Endothelial cell of umbilical vein (primary cell): Measurements from ENCODE around the gene TAOK2. TPM values are rescaled to one million over a fixed set of nuclear protein-coding genes. Genes with fewer than 3 reads are reported as not detected.

Experiments used
- BruUV-seq: library from RNA; stranded (reverse); fragments of 400-500 nt; replicated peaks from 2 replicates; lab custom pipeline; 2021; lab: Mats Ljungman, UMichigan
- CTCF ChIA-PET: fragments of 300-600, 350-600 bp; sonication (Branson Sonifier 250); formaldehyde crosslinking; loops from one replicate; lab custom pipeline; 2021; ENCODE audit warnings: antibody characterized with exemption, inconsistent platforms; lab: Charles Lee
- POLR2A ChIA-PET: fragments of 300-600, 350-600 bp; sonication (Branson Sonifier 250); formaldehyde crosslinking; loops from one replicate; lab custom pipeline; 2021; ENCODE audit warnings: antibody characterized with exemption, inconsistent platforms; lab: Charles Lee
- DNase-seq: peaks from one replicate; pipeline ENCODE4 v3.0.0-alpha.2; 2011; ENCODE audit warnings: low read depth, low spot score
- FAIRE-seq: peaks from 2 replicates; lab custom pipeline; 2011; peaks lifted over from hg19 to GRCh38; lab: Jason Lieb, UNC
- H2AFZ ChIP-seq: 2 replicates; pipeline ENCODE4 v1.6.0; 2012; ENCODE audit warnings: low read depth, low read length, control low read depth, inconsistent platforms
- H3K27ac ChIP-seq: 2 replicates; pipeline ENCODE4 v1.5.1; 2011; ENCODE audit warnings: low read depth, mild to moderate bottlenecking, control low read depth, low read length, moderate library complexity; ENCODE audit not compliant: insufficient read depth
- H3K27me3 ChIP-seq, 2 experiments: 2 replicates each; pipeline versions ENCODE4 v1.6.0 to v1.6.1; 2011; ENCODE audit warnings: low read length in 2 of 2, mixed read lengths in 1 of 2; ENCODE audit not compliant: control insufficient read depth in 2 of 2, insufficient read depth in 2 of 2
- H3K36me3 ChIP-seq, 2 experiments: 2 replicates in 1 of 2; 3 replicates in 1 of 2; pipeline ENCODE4 v1.5.1; 2011; ENCODE audit warnings: low read length in 2 of 2, mild to moderate bottlenecking in 1 of 2, moderate library complexity in 1 of 2; ENCODE audit not compliant: control insufficient read depth in 2 of 2, insufficient read depth in 2 of 2; ENCODE audit errors: extremely low read depth in 1 of 2
- H3K4me1 ChIP-seq: 3 replicates; pipeline ENCODE4 v1.5.1; 2011; ENCODE audit warnings: mild to moderate bottlenecking, low read length; ENCODE audit not compliant: control insufficient read depth, insufficient read depth; ENCODE audit errors: extremely low read depth
- H3K4me2 ChIP-seq: 2 replicates; pipeline ENCODE4 v1.6.1; 2011; ENCODE audit warnings: low read length, control low read depth, mixed read lengths; ENCODE audit not compliant: insufficient read depth
- H3K4me3 ChIP-seq, 3 experiments: fragments of 200-600 bp in 1 of 3; sonication (generic), shearing (Covaris generic) in 1 of 3; replicated peaks in 1 of 3; 2 replicates each; pipeline ENCODE4 v1.5.1; 2011 to 2016; ENCODE audit warnings: control low read depth in 3 of 3, low read length in 3 of 3, mild to moderate bottlenecking in 2 of 3, inconsistent platforms in 1 of 3, low read depth in 1 of 3, moderate library complexity in 1 of 3; ENCODE audit not compliant: insufficient read depth in 1 of 3
- H3K79me2 ChIP-seq: 2 replicates; pipeline ENCODE4 v1.6.0; 2012; ENCODE audit warnings: low read length, inconsistent platforms; ENCODE audit not compliant: control insufficient read depth, insufficient read depth
- H3K9ac ChIP-seq: replicated peaks from 2 replicates; pipeline ENCODE3; 2011; ENCODE audit warnings: low read length, control low read depth; ENCODE audit not compliant: insufficient read depth; ENCODE audit errors: extremely low read depth
- H3K9me1 ChIP-seq: replicated peaks from 3 replicates; pipeline ENCODE4 v1.6.0; 2011; ENCODE audit warnings: mild to moderate bottlenecking, low read length; ENCODE audit not compliant: control insufficient read depth, insufficient read depth; ENCODE audit errors: extremely low read depth
- H3K9me3 ChIP-seq: replicated peaks from 2 replicates; pipeline ENCODE4 v1.5.1; 2012; ENCODE audit warnings: low read length, inconsistent platforms; ENCODE audit not compliant: control insufficient read depth, insufficient read depth
- H4K20me1 ChIP-seq: replicated peaks from 2 replicates; pipeline ENCODE3; 2011; ENCODE audit warnings: mild to moderate bottlenecking, low read length; ENCODE audit not compliant: control insufficient read depth, insufficient read depth; ENCODE audit errors: extremely low read depth
- EZH2 ChIP-seq: IDR thresholded peaks from 2 replicates; pipeline ENCODE4 v1.6.1; 2012; ENCODE audit warnings: borderline replicate concordance, low read depth, mild to moderate bottlenecking, moderate library complexity, low read length, inconsistent platforms; ENCODE audit not compliant: severe bottlenecking
- FOS ChIP-seq: IDR thresholded peaks from 2 replicates; pipeline ENCODE4 v1.6.1; 2011; ENCODE audit warnings: mild to moderate bottlenecking, low read length, moderate library complexity, borderline replicate concordance; ENCODE audit not compliant: insufficient read depth
- GATA2 ChIP-seq: IDR thresholded peaks from 2 replicates; pipeline ENCODE4 v1.7.0; 2011; ENCODE audit warnings: low read depth, mild to moderate bottlenecking, moderate library complexity, mixed read lengths, low read length; ENCODE audit not compliant: insufficient read length, insufficient read depth
- JUN ChIP-seq: IDR thresholded peaks from 2 replicates; pipeline ENCODE4 v1.6.1; 2011; ENCODE audit warnings: borderline replicate concordance, low read depth; ENCODE audit not compliant: insufficient read length, insufficient read depth
- MYC ChIP-seq: IDR thresholded peaks from one replicate; pipeline ENCODE4 v1.6.1; 2011; ENCODE audit warnings: mild to moderate bottlenecking, low read depth, low read length
- POLR2A ChIP-seq: IDR thresholded peaks from 2 replicates; pipeline ENCODE4 v1.6.1; 2012; ENCODE audit warnings: low read depth, mild to moderate bottlenecking, control low read depth, low read length
- POLR2AphosphoS5 ChIP-seq: IDR thresholded peaks from 2 replicates; pipeline ENCODE4 v1.6.1; 2012; ENCODE audit warnings: low read depth, mild to moderate bottlenecking, control low read depth, low read length, moderate library complexity; ENCODE audit not compliant: insufficient read depth
- dilution Hi-C: fragments of 300-500 bp; cut with MboI; formaldehyde crosslinking; loops from one replicate; pipeline ENCODE4 v1.15.0; 2019; ENCODE audit warnings: low sequenced_read_pairs; ENCODE audit not compliant: extremely low pct_ligation_motif_present
- intact Hi-C: fragments of 100-400 bp; cut with micrococcal nuclease; formaldehyde crosslinking; loops from one replicate; pipeline ENCODE4 v1.10.0; 2022
- polyA plus RNA-seq, 4 experiments: library from polyadenylated mRNA; depleted of rRNA in 3 of 4; stranded (reverse) in 3 of 4; unstranded in 1 of 4; fragments of >200 nt; gene quantifications; 2 replicates each; pipeline versions ENCODE4 v1.2.1 to v1.2.3, GENCODE V29; 2011 to 2012; ENCODE audit warnings: missing spikeins in 1 of 4
- total RNA-seq: library from RNA; stranded (reverse); gene quantifications from 2 replicates; pipeline ENCODE4 v1.2.3, GENCODE V29; 2021
- TF ChIP-seq, protein P1 (sequence below), 2 donors: IDR thresholded peaks; 1 replicate in 1 of 2; 2 replicates in 1 of 2; pipeline ENCODE4 v1.5.1; 2011; ENCODE audit warnings: low read length in 2 of 2, mild to moderate bottlenecking in 2 of 2, moderate library complexity in 2 of 2, control low read depth in 1 of 2, inconsistent platforms in 1 of 2, low read depth in 1 of 2; ENCODE audit not compliant: insufficient read depth in 1 of 2; ENCODE audit errors: extremely low read depth in 1 of 2
- TF ChIP-seq, protein P2 (sequence below): IDR thresholded peaks from 2 replicates; pipeline ENCODE4 v1.6.1; 2011; ENCODE audit not compliant: insufficient read depth, insufficient read length

The TAOK2 gene
- total and polyA plus RNA-seq, 2 donors (not counting 3 experiments of a cell fraction or from before 2014, with no cell fraction given): 52.8 to 114 TPM

DNA sequence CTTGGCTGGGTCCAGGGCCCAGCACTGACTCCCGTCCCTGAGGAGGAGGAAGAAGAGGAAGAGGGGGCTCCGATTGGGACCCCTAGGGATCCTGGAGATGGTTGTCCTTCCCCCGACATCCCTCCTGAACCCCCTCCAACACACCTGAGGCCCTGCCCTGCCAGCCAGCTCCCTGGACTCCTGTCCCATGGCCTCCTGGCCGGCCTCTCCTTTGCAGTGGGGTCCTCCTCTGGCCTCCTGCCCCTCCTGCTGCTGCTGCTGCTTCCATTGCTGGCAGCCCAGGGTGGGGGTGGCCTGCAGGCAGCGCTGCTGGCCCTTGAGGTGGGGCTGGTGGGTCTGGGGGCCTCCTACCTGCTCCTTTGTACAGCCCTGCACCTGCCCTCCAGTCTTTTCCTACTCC is 13.3 kb downstream of the TAOK2 start:
- H3K36me3 ChIP-seq: peaks cover 37 to 89% of the 10 kb centered on the region in 2 experiments
- no TSS peak for BruUV-seq
- no peak for TF ChIP-seq JUN
- TF ChIP-seq, protein P1, sequence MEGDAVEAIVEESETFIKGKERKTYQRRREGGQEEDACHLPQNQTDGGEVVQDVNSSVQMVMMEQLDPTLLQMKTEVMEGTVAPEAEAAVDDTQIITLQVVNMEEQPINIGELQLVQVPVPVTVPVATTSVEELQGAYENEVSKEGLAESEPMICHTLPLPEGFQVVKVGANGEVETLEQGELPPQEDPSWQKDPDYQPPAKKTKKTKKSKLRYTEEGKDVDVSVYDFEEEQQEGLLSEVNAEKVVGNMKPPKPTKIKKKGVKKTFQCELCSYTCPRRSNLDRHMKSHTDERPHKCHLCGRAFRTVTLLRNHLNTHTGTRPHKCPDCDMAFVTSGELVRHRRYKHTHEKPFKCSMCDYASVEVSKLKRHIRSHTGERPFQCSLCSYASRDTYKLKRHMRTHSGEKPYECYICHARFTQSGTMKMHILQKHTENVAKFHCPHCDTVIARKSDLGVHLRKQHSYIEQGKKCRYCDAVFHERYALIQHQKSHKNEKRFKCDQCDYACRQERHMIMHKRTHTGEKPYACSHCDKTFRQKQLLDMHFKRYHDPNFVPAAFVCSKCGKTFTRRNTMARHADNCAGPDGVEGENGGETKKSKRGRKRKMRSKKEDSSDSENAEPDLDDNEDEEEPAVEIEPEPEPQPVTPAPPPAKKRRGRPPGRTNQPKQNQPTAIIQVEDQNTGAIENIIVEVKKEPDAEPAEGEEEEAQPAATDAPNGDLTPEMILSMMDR (IDR thresholded peaks at IDR 0.05; ENCODE audit: extremely low read depth in 1 of 2, insufficient read depth in 1 of 2, low read depth in 1 of 2, low read length in 2 of 2): no peak
- TF ChIP-seq GATA2: no peak
- no peak for TF ChIP-seq MYC
- no peak for TF ChIP-seq FOS
- no peak for TF ChIP-seq EZH2
- TF ChIP-seq, protein P2, sequence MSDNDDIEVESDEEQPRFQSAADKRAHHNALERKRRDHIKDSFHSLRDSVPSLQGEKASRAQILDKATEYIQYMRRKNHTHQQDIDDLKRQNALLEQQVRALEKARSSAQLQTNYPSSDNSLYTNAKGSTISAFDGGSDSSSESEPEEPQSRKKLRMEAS: no peak
- TF ChIP-seq POLR2AphosphoS5: no peak
- no peak for TF ChIP-seq POLR2A
- DNase-seq (no peak), FAIRE-seq (no peak)
- no peaks in the 10 kb centered on the region for H3K9me3 ChIP-seq
- H2AFZ ChIP-seq: no peak overlapping the region
- no peak overlapping the region for H3K9ac ChIP-seq
- POLR2A ChIA-PET: interaction anchor here (1.1 kb wide), 1 partner anchor 14 kb away, joined by 3 read pairs; the partner anchor contains the start of gene TAOK2
- no peak overlapping the region for H3K4me3 ChIP-seq
- no peaks in the 10 kb centered on the region for H3K9me1 ChIP-seq
- CTCF ChIA-PET: no interaction called here
- dilution Hi-C loops (no loop called here), intact Hi-C loops (no loop called here)
- no peaks in the 10 kb centered on the region for H3K27me3 ChIP-seq
- H4K20me1 ChIP-seq: no peaks in the 10 kb centered on the region
- H3K4me1 ChIP-seq: no peaks in the 10 kb centered on the region
- no peak overlapping the region for H3K27ac ChIP-seq
- H3K79me2 ChIP-seq: no peaks in the 10 kb centered on the region
- no peak overlapping the region for H3K4me2 ChIP-seq
